ENCODE data around the gene LHX6. TPM values are rescaled to one million over a fixed set of nuclear protein-coding genes. Genes with fewer than 3 reads are reported as not detected.
A peak's percentile ranks its signal among the peaks of the same experiment; 100 is the strongest.

The LHX6 gene
- total and polyA plus RNA-seq, 2 of the 13 experiments (the other 11 are each of a cell fraction or from before 2014, with no cell fraction given) = 1.1 to 1.3 TPM

GRCh38 chr9:122179690-122180074 is 49.1 kb downstream of the LHX6 start (continued):
- no peak for TF ChIP-seq GATA4 (IDR thresholded peaks at IDR 0.05; ENCODE audit: borderline replicate concordance, low read depth)
- no peak for TF ChIP-seq CBX2 (IDR thresholded peaks at IDR 0.05; ENCODE audit: low read depth, low read length)
- no peak for TF ChIP-seq CBX2 (CRISPR knock-in tag; IDR thresholded peaks at IDR 0.05; ENCODE audit: low read depth)
- no peak for TF ChIP-seq ZEB1 (IDR thresholded peaks at IDR 0.05; ENCODE audit: insufficient replicate concordance, low read depth)
- TF ChIP-seq IKZF1 (IDR thresholded peaks at IDR 0.05) = no peak
- TF ChIP-seq ZMYM4 (CRISPR knock-in tag; IDR thresholded peaks at IDR 0.05) = no peak
- no peak for TF ChIP-seq ZNF292 (CRISPR knock-in tag; IDR thresholded peaks at IDR 0.05; ENCODE audit: borderline replicate concordance, low read depth)
- no peak for TF ChIP-seq ZNF569 (CRISPR knock-in tag; IDR thresholded peaks at IDR 0.05; ENCODE audit: borderline replicate concordance)
- TF ChIP-seq ZBTB21 (CRISPR knock-in tag; IDR thresholded peaks at IDR 0.05) = no peak
- TF ChIP-seq ZNF816 (CRISPR knock-in tag; IDR thresholded peaks at IDR 0.05; ENCODE audit: borderline replicate concordance) = no peak
- TF ChIP-seq EP300 (IDR thresholded peaks at IDR 0.05; ENCODE audit: low read depth in 2 of 2, low read length in 2 of 2) = peak in 1 of 2 experiments; percentile 57; a peak in 2 of 4 replicates
- TF ChIP-seq EP300 (CRISPR knock-in tag; IDR thresholded peaks at IDR 0.05; ENCODE audit: borderline replicate concordance) = peak; percentile 65
- TF ChIP-seq FOXA3 (CRISPR knock-in tag; IDR thresholded peaks at IDR 0.05) = peak; percentile 68
- TF ChIP-seq ADNP (CRISPR knock-in tag; IDR thresholded peaks at IDR 0.05) = no peak
- TF ChIP-seq ZNF513 (CRISPR knock-in tag; conservative IDR thresholded peaks at IDR 0.05) = no peak
- no peak for TF ChIP-seq ZNF160 (CRISPR knock-in tag; IDR thresholded peaks at IDR 0.05)
- peak; percentile 15; the same call in 1 of the 2 replicates for TF ChIP-seq SP5 (CRISPR knock-in tag; IDR thresholded peaks at IDR 0.05; ENCODE audit: borderline replicate concordance, low read depth)
- no peak for TF ChIP-seq KAT2B (IDR thresholded peaks at IDR 0.05; ENCODE audit: borderline replicate concordance, low read depth, low read length)
- 0 out of 2 replicates have a peak, but pooled peaks have one; percentile 25 for TF ChIP-seq ZNF331 (CRISPR knock-in tag; IDR thresholded peaks at IDR 0.05)
- no peak for TF ChIP-seq FOXK1 (CRISPR knock-in tag; IDR thresholded peaks at IDR 0.05; ENCODE audit: borderline replicate concordance, low read depth)
- no peak for TF ChIP-seq PPARG (CRISPR knock-in tag; conservative IDR thresholded peaks at IDR 0.05)
- TF ChIP-seq, protein P1, sequence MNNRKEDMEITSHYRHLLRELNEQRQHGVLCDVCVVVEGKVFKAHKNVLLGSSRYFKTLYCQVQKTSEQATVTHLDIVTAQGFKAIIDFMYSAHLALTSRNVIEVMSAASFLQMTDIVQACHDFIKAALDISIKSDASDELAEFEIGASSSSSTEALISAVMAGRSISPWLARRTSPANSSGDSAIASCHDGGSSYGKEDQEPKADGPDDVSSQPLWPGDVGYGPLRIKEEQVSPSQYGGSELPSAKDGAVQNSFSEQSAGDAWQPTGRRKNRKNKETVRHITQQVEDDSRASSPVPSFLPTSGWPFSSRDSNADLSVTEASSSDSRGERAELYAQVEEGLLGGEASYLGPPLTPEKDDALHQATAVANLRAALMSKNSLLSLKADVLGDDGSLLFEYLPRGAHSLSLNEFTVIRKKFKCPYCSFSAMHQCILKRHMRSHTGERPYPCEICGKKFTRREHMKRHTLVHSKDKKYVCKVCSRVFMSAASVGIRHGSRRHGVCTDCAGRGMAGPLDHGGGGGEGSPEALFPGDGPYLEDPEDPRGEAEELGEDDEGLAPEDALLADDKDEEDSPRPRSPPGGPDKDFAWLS (CRISPR knock-in tag; IDR thresholded peaks at IDR 0.05; ENCODE audit: borderline replicate concordance) = no peak
- TF ChIP-seq, protein P2, sequence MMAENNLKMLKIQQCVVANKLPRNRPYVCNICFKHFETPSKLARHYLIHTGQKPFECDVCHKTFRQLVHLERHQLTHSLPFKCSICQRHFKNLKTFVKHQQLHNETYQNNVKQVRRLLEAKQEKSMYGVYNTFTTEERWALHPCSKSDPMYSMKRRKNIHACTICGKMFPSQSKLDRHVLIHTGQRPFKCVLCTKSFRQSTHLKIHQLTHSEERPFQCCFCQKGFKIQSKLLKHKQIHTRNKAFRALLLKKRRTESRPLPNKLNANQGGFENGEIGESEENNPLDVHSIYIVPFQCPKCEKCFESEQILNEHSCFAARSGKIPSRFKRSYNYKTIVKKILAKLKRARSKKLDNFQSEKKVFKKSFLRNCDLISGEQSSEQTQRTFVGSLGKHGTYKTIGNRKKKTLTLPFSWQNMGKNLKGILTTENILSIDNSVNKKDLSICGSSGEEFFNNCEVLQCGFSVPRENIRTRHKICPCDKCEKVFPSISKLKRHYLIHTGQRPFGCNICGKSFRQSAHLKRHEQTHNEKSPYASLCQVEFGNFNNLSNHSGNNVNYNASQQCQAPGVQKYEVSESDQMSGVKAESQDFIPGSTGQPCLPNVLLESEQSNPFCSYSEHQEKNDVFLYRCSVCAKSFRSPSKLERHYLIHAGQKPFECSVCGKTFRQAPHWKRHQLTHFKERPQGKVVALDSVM (CRISPR knock-in tag; IDR thresholded peaks at IDR 0.05) = no peak
- TF ChIP-seq, protein P3, sequence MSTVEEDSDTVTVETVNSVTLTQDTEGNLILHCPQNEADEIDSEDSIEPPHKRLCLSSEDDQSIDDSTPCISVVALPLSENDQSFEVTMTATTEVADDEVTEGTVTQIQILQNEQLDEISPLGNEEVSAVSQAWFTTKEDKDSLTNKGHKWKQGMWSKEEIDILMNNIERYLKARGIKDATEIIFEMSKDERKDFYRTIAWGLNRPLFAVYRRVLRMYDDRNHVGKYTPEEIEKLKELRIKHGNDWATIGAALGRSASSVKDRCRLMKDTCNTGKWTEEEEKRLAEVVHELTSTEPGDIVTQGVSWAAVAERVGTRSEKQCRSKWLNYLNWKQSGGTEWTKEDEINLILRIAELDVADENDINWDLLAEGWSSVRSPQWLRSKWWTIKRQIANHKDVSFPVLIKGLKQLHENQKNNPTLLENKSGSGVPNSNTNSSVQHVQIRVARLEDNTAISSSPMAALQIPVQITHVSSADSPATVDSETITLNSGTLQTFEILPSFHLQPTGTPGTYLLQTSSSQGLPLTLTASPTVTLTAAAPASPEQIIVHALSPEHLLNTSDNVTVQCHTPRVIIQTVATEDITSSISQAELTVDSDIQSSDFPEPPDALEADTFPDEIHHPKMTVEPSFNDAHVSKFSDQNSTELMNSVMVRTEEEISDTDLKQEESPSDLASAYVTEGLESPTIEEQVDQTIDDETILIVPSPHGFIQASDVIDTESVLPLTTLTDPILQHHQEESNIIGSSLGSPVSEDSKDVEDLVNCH (CRISPR knock-in tag; IDR thresholded peaks at IDR 0.05) = no peak
- TF ChIP-seq AHR (CRISPR knock-in tag; IDR thresholded peaks at IDR 0.05) = no peak
- TF ChIP-seq FOSL2 (CRISPR knock-in tag; IDR thresholded peaks at IDR 0.05) = peak; percentile 52

Measured in HepG2 (cell line).